HepG2 (cell line): ENCODE data around the gene NDRG2. TPM values are rescaled to one million over a fixed set of nuclear protein-coding genes. Genes with fewer than 3 reads are reported as not detected.
A peak's percentile ranks its signal among the peaks of the same experiment; 100 is the strongest.

ENCODE experiments used
- CBX1 ChIP-seq: IDR thresholded peaks from one replicate; pipeline ENCODE4 v1.6.1; 2016; ENCODE audit warnings: antibody characterized with exemption, low read depth
- CTCF ChIP-seq: sonication (generic); formaldehyde crosslinking; IDR thresholded peaks from 2 replicates; pipeline ENCODE4 v1.5.0; 2020; ENCODE audit warnings: mild to moderate bottlenecking, missing genetic modification reagents, moderate library complexity
- DBP ChIP-seq: sonication (generic); formaldehyde crosslinking; IDR thresholded peaks from 2 replicates; pipeline ENCODE4 v1.4.0; 2020; ENCODE audit warnings: missing genetic modification reagents; ENCODE audit errors: not compliant biosample characterization
- GABPB1 ChIP-seq: IDR thresholded peaks from 2 replicates; pipeline ENCODE4 v1.6.1; 2016; ENCODE audit warnings: mild to moderate bottlenecking, missing genetic modification reagents, moderate library complexity, missing compliant biosample characterization
- JARID2 ChIP-seq: sonication (generic); formaldehyde crosslinking; IDR thresholded peaks from 2 replicates; pipeline ENCODE4 v1.8.1; 2023; ENCODE audit warnings: missing genetic modification reagents, inconsistent platforms; ENCODE audit not compliant: insufficient replicate concordance
- LCORL ChIP-seq, 2 experiments: fragments of 450-650 bp in 1 of 2; sonication (generic) in 1 of 2; formaldehyde crosslinking in 1 of 2; IDR thresholded peaks; 2 replicates each; pipeline versions ENCODE4 v1.5.0 to v1.6.1; 2017 to 2020; ENCODE audit warnings: antibody characterized with exemption in 1 of 2, missing genetic modification reagents in 1 of 2
- MTF2 ChIP-seq: sonication (generic); formaldehyde crosslinking; IDR thresholded peaks from 2 replicates; pipeline ENCODE4 v1.5.0; 2020; ENCODE audit warnings: missing genetic modification reagents, borderline replicate concordance
- SMARCC2 ChIP-seq: fragments of 450-650 bp; IDR thresholded peaks from 2 replicates; pipeline ENCODE4 v1.6.1; 2017; ENCODE audit warnings: antibody characterized with exemption, mild to moderate bottlenecking
- STAT5B ChIP-seq: sonication (generic); formaldehyde crosslinking; IDR thresholded peaks from 2 replicates; pipeline ENCODE4 v1.4.0; 2020; ENCODE audit warnings: missing genetic modification reagents
- TBL1XR1 ChIP-seq: fragments of 150-350 bp; IDR thresholded peaks from 2 replicates; pipeline ENCODE4 v1.6.1; 2014; ENCODE audit warnings: borderline replicate concordance, low read length; ENCODE audit not compliant: partially characterized antibody
- TEAD2 ChIP-seq: sonication (generic); formaldehyde crosslinking; IDR thresholded peaks from 2 replicates; pipeline ENCODE4 v1.9.0; 2021; ENCODE audit warnings: missing genetic modification reagents
- THAP7 ChIP-seq: sonication (generic); formaldehyde crosslinking; IDR thresholded peaks from 2 replicates; pipeline ENCODE4 v1.8.1; 2023; ENCODE audit warnings: mild to moderate bottlenecking, missing genetic modification reagents
- ZMYM4 ChIP-seq: sonication (generic); formaldehyde crosslinking; IDR thresholded peaks from 2 replicates; pipeline ENCODE4 v1.8.1; 2023; ENCODE audit warnings: mild to moderate bottlenecking, missing genetic modification reagents
- ZNF20 ChIP-seq: sonication (generic); formaldehyde crosslinking; IDR thresholded peaks from 2 replicates; pipeline ENCODE4 v1.4.0; 2020; ENCODE audit warnings: mild to moderate bottlenecking, moderate library complexity, missing genetic modification reagents
- ZNF280D ChIP-seq: sonication (generic); formaldehyde crosslinking; IDR thresholded peaks from 2 replicates; pipeline ENCODE4 v1.5.1; 2020; ENCODE audit warnings: mild to moderate bottlenecking, missing genetic modification reagents
- ZNF317 ChIP-seq: sonication (generic); formaldehyde crosslinking; IDR thresholded peaks from 2 replicates; pipeline ENCODE4 v1.5.0; 2020; ENCODE audit warnings: mild to moderate bottlenecking, missing genetic modification reagents
- ZNF331 ChIP-seq: sonication (generic); formaldehyde crosslinking; IDR thresholded peaks from 2 replicates; pipeline ENCODE4 v1.4.0; 2020; ENCODE audit warnings: missing genetic modification reagents
- ZNF468 ChIP-seq: sonication (generic); formaldehyde crosslinking; IDR thresholded peaks from 2 replicates; pipeline ENCODE4 v1.8.0; 2022; ENCODE audit warnings: mild to moderate bottlenecking, moderate library complexity, missing genetic modification reagents
- ZNF605 ChIP-seq: sonication (generic); formaldehyde crosslinking; IDR thresholded peaks from 2 replicates; pipeline ENCODE4 v1.8.0; 2022; ENCODE audit warnings: mild to moderate bottlenecking, missing genetic modification reagents
- ZNF773 ChIP-seq: sonication (generic); formaldehyde crosslinking; IDR thresholded peaks from 2 replicates; pipeline ENCODE4 v1.4.0; 2020; ENCODE audit warnings: missing genetic modification reagents, borderline replicate concordance
- ZUFSP ChIP-seq: sonication (generic); formaldehyde crosslinking; IDR thresholded peaks from 2 replicates; pipeline ENCODE4 v1.9.0; 2021; ENCODE audit warnings: missing genetic modification reagents, mild to moderate bottlenecking, borderline replicate concordance
- polyA plus RNA-seq, 8 experiments: library from polyadenylated mRNA; depleted of rRNA in 3 of 8; stranded (reverse) in 7 of 8; unstranded in 1 of 8; fragments of >200 nt; fragmentation: Illumina TruSeq in 4 of 8; extraction: Trizol in 4 of 8; gene quantifications; 2 replicates each; pipeline versions ENCODE4 v1.2.1 to v1.2.3, GENCODE V29; 2011 to 2016; ENCODE audit warnings: low read depth in 4 of 8, missing spikeins in 1 of 8, mixed read lengths in 1 of 8; ENCODE audit not compliant: insufficient read depth in 1 of 8
- total RNA-seq, 5 experiments: library from RNA; depleted of rRNA; stranded (reverse); fragments of >200 nt; fragmentation: Illumina TruSeq; extraction: Trizol; gene quantifications; 2 replicates each; pipeline ENCODE4 v1.2.3, GENCODE V29; 2016; ENCODE audit warnings: low read depth in 1 of 5

NDRG2 gene
- total and polyA plus RNA-seq, 2 of the 13 experiments (the other 11 are each of a cell fraction or from before 2014, with no cell fraction given): 27.2 to 189 TPM

GRCh38 chr14:20989787-20990600 lies 34.9 kb downstream of the NDRG2 start, which contains the start of gene METTL17 (continued):
- TF ChIP-seq ZNF468 (CRISPR knock-in tag) (no peak), TEAD2 (no peak), THAP7 (CRISPR knock-in tag) (peak; percentile 81; the same call in 1 of the 2 replicates), ZNF280D (peak; percentile 58; the same call in 1 of the 2 replicates), ZNF317 (no peak), ZNF605 (CRISPR knock-in tag) (peak; percentile 93), TBL1XR1 (no peak), DBP (CRISPR knock-in tag) (no peak), ZUFSP (no peak), CTCF (peak; percentile 79), GABPB1 (CRISPR knock-in tag) (peak; percentile 99), JARID2 (CRISPR knock-in tag) (no peak), ZNF20 (no peak), ZNF773 (CRISPR knock-in tag) (no peak; the same call in 1 of the 2 replicates), SMARCC2 (no peak), LCORL (IDR thresholded peaks at IDR 0.05) (0 out of 2 replicates have a peak, but pooled peaks have one; percentile 57), LCORL (CRISPR knock-in tag; IDR thresholded peaks at IDR 0.05) (peak; percentile 57; the same call in 1 of the 2 replicates), MTF2 (CRISPR knock-in tag) (0 out of 2 replicates have a peak, but pooled peaks have one; percentile 31), ZNF331 (no peak), STAT5B (CRISPR knock-in tag) (no peak), ZMYM4 (peak; percentile 62; the same call in 1 of the 2 replicates), CBX1 (no peak)
